Measurements from ENCODE around the gene IMPDH2. TPM values are rescaled to one million over a fixed set of nuclear protein-coding genes. Genes with fewer than 3 reads are reported as not detected.
A peak's percentile ranks its signal among the peaks of the same experiment; 100 is the strongest.

The IMPDH2 gene
- total RNA-seq, 1 donor from 2014 or later = 58.5 TPM

DNA sequence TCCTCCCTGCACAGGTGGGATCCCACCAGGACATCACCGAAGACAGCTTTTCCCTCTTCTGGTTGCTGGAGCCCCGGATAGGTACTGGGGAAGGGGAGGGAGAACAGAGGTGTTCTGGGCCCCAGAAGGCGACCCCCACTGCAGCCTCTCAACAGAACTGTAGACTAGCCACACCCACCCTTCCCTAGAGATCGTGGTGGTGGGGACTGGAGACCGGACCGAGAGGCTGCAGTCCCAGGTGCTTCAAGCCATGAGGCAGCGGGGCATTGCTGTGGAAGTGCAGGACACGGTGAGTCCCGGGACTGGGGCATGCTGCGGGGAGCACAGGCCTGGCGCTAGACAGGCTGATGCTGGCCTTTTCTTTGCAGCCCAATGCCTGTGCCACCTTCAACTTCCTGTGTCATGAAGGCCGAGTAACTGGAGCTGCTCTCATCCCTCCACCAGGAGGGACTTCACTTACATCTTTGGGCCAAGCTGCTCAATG is 6.5 kb downstream of the IMPDH2 start:
- no peak for DNase-seq
- intact Hi-C loops (cut with DNase I) = no loop called here
- no peak for ATAC-seq (ENCODE audit: poor library complexity)

- DNase-seq (peak; percentile 96), ATAC-seq (ENCODE audit: poor library complexity) (peak; percentile 88)
- intact Hi-C loops (cut with DNase I) = no loop called here
These were observed 7.1 kb downstream of the IMPDH2 start, which contains the start of gene NDUFAF3 for GRCh38 chr3:49021813-49022687. TSS of gene NDUFAF3 (plus strand) at chr3:49022121. CDS start at chr3:49022145, 24 bp downstream.

GRCh38 chr3:49021213-49021812 is 7.9 kb downstream of the IMPDH2 start:
- DNase-seq (peak; percentile 100), ATAC-seq (ENCODE audit: poor library complexity) (peak; percentile 90)
- intact Hi-C loops (cut with DNase I) = no loop called here

GRCh38 chr3:49020330-49021212 is 8.6 kb downstream of the IMPDH2 start:
- intact Hi-C loops (cut with DNase I) = no loop called here
- DNase-seq (peak; percentile 76), ATAC-seq (ENCODE audit: poor library complexity) (peak; percentile 3)

- no peak for ATAC-seq (ENCODE audit: poor library complexity)
- no peak for DNase-seq
- intact Hi-C loops (cut with DNase I) = no loop called here
These were observed 9.3 kb downstream of the IMPDH2 start for GRCh38 chr3:49019941-49020329.

DNA sequence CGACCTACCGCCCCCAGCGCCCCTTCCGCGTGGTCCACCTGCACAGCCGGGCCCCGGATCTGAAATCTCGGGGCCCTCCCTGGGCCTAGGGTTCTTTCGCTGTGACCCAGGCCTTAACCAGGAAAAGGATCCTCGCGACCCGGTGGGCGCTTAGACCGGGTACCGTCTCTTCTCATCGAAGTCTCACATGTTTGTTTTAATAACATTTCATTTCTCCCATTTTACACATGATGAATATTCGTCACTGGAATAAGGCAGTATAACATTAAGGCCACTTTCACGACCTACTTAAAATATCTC is 10.5 kb downstream of the IMPDH2 start:
- no peak for DNase-seq
- intact Hi-C loops (cut with DNase I) = no loop called here
- ATAC-seq (ENCODE audit: poor library complexity) = no peak

- DNase-seq (peak; percentile 79), ATAC-seq (ENCODE audit: poor library complexity) (peak; percentile 8)
- intact Hi-C loops (cut with DNase I) = no loop called here
These were observed 11.1 kb downstream of the IMPDH2 start, which contains the start of gene DALRD3 for GRCh38 chr3:49017971-49018706. TSS of gene DALRD3 (minus strand) at chr3:49018580. CDS start at chr3:49018564, 16 bp downstream.

- no peak for ATAC-seq (ENCODE audit: poor library complexity)
- no peak for DNase-seq
- intact Hi-C loops (cut with DNase I) = no loop called here
These were observed 11.8 kb downstream of the IMPDH2 start for GRCh38 chr3:49017229-49017970.

- ATAC-seq (ENCODE audit: poor library complexity) = no peak
- intact Hi-C loops (cut with DNase I) = no loop called here
- no peak for DNase-seq
These were observed 12.6 kb downstream of the IMPDH2 start for GRCh38 chr3:49016414-49017228.

- DNase-seq = no peak
- intact Hi-C loops (cut with DNase I) = no loop called here
- ATAC-seq (ENCODE audit: poor library complexity) = no peak
These were observed 13.4 kb downstream of the IMPDH2 start for GRCh38 chr3:49015765-49016164.

GRCh38 chr3:49015072-49015471 is 14.1 kb downstream of the IMPDH2 start:
- intact Hi-C loops (cut with DNase I) = no loop called here
- no peak for ATAC-seq (ENCODE audit: poor library complexity)

DNA sequence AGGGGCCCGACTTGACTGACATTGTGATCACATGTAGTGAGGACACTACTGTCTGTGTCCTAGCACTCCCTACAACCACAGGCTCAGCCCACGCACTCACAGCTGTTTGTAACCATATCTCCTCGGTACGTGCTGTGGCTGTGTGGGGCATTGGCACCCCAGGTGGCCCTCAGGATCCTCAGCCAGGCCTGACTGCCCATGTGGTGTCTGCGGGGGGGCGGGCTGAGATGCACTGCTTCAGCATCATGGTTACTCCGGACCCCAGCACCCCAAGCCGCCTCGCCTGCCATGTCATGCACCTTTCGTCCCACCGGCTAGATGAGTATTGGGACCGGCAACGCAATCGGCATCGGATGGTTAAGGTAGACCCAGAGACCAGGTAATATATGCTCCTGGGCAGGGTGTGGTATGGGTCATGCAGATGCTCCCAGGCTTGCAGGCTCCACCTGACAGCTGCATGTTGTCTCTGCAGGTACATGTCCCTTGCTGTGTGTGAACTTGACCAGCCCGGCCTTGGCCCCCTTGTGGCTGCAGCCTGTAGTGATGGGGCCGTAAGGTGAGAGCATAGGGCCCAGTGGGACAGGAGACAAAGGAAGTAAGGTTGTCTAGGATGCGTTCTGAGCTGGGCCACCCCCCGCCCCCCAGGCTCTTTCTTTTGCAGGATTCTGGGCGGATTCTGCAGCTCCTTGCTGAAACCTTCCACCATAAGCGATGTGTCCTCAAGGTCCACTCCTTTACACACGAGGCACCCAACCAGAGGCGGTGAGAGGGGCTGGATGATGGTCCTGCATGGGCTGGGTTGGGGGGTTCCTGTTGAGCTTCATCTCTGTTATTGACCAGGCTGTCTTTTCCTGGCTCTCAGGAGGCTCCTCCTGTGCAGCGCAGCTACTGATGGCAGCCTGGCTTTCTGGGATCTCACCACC is 15.2 kb downstream of the IMPDH2 start:
- no peak for ATAC-seq (ENCODE audit: poor library complexity)
- intact Hi-C loops (cut with DNase I) = no loop called here
- DNase-seq = no peak

More at GRCh38 chr3:49015072-49015471, 14.1 kb downstream of the IMPDH2 start:
- no peak for DNase-seq

DNA sequence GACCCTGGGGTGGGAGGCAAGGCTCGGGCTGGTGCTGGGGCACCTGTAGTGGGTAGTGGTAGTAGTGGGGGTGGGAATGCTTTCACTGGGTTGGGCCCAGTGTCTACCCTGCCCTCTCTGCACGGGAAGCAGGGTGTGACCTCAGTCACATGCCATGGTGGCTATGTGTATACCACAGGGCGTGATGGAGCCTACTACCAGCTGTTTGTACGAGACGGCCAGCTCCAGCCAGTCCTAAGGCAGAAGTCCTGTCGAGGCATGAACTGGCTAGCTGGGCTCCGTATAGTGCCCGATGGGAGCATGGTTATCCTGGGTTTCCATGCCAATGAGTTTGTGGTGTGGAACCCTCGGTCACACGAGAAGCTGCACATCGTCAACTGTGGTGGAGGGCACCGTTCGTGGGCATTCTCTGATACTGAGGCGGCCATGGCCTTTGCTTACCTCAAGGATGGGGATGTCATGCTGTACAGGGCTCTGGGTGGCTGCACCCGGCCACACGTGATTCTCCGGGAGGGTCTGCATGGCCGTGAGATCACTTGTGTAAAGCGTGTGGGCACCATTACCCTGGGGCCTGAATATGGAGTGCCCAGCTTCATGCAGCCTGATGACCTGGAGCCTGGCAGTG is 16.0 kb downstream of the IMPDH2 start:
- ATAC-seq (ENCODE audit: poor library complexity) = no peak
- DNase-seq = no peak
- intact Hi-C loops (cut with DNase I) = no loop called here

DNA sequence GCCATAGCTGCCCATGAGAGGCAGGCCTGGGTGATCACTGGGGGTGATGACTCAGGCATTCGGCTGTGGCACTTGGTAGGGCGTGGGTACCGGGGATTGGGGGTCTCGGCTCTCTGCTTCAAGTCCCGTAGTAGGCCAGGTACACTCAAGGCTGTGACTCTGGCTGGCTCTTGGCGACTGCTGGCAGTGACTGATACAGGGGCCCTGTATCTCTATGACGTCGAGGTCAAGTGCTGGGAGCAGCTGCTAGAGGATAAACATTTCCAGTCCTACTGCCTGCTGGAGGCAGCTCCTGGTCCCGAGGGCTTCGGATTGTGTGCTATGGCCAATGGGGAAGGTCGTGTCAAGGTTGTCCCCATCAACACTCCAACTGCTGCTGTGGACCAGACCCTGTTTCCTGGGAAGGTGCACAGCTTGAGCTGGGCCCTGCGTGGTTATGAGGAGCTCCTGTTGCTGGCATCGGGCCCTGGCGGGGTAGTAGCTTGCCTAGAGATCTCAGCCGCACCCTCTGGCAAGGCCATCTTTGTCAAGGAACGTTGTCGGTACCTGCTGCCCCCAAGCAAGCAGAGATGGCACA is 16.7 kb downstream of the IMPDH2 start:
- ATAC-seq (ENCODE audit: poor library complexity) = no peak
- intact Hi-C loops (cut with DNase I) = no loop called here
- no peak for DNase-seq

GRCh38 chr3:49009396-49009795 is 19.8 kb downstream of the IMPDH2 start:
- ATAC-seq (ENCODE audit: poor library complexity) (no peak), DNase-seq (no peak)
- intact Hi-C loops (cut with DNase I) = no loop called here

Data from Right ventricle myocardium superior (tissue), 1 donor.